Coronary artery (tissue), 2 donors: ENCODE results near the gene IRF4.

Experiments
- DNase-seq: peaks from one replicate; pipeline ENCODE4 v3.0.0-alpha.2; 2017; ENCODE audit warnings: low spot score
- H3K27ac ChIP-seq, 2 donors: fragments of 200-600 bp; sonication (generic); one replicate each; pipeline ENCODE4 v1.5.1; 2016 to 2019
- H3K4me3 ChIP-seq: fragments of 200-600 bp; sonication (generic); 2 replicates; pipeline ENCODE4 v1.5.1; 2016; ENCODE audit warnings: mild to moderate bottlenecking, moderate library complexity
- CTCF ChIP-seq: fragments of 200-600 bp; sonication (generic); IDR thresholded peaks from one replicate; pipeline ENCODE4 v1.5.1; 2019; ENCODE audit warnings: antibody characterized with exemption

The IRF4 gene

GRCh38 chr6:385614-386013 is 5.9 kb upstream of the IRF4 start:
- peak; percentile 46 for DNase-seq
- H3K4me3 ChIP-seq = no peak overlapping the region
- TF ChIP-seq CTCF = no peak
- no peak overlapping the region for H3K27ac ChIP-seq

- DNase-seq = peak; percentile 62
- H3K27ac ChIP-seq = no peak overlapping the region
- no peak overlapping the region for H3K4me3 ChIP-seq
Observed at GRCh38 chr6:386688-387266, 4.8 kb upstream of the IRF4 start.

GRCh38 chr6:387293-387741 is 4.2 kb upstream of the IRF4 start:
- peak; percentile 22 for DNase-seq

More at GRCh38 chr6:386688-387266, 4.8 kb upstream of the IRF4 start:
- no peak for TF ChIP-seq CTCF

GRCh38 chr6:388202-388903 is 3.2 kb upstream of the IRF4 start:
- H3K27ac ChIP-seq = no peak overlapping the region

More at GRCh38 chr6:387293-387741, 4.2 kb upstream of the IRF4 start:
- no peak overlapping the region for H3K4me3 ChIP-seq
- H3K27ac ChIP-seq = no peak overlapping the region
- TF ChIP-seq CTCF = no peak

GRCh38 chr6:389143-389542 is 2.4 kb upstream of the IRF4 start:
- Histone ChIP-seq H3K27ac (no peak overlapping the region), H3K4me3 (no peak overlapping the region)
- DNase-seq = no peak
- TF ChIP-seq CTCF = no peak

More at GRCh38 chr6:388202-388903, 3.2 kb upstream of the IRF4 start:
- no peak overlapping the region for H3K4me3 ChIP-seq
- no peak for TF ChIP-seq CTCF
- DNase-seq = peak; percentile 47

GRCh38 chr6:389622-390021 is 1.9 kb upstream of the IRF4 start:
- no peak overlapping the region for H3K27ac ChIP-seq

More at GRCh38 chr6:389622-390021, 1.9 kb upstream of the IRF4 start:
- no peak for DNase-seq
- no peak for TF ChIP-seq CTCF
- no peak overlapping the region for H3K4me3 ChIP-seq
